ENCODE measurements around the gene NOL7. TPM values are rescaled to one million over a fixed set of nuclear protein-coding genes. Genes with fewer than 3 reads are reported as not detected.
A peak's percentile ranks its signal among the peaks of the same experiment; 100 is the strongest.

The NOL7 gene
- total and polyA plus RNA-seq, 12 donors: 42.4 to 111 (median 69.7) TPM

- no peak for TF ChIP-seq POLR2A (IDR thresholded peaks at IDR 0.05)
- no peak for TF ChIP-seq CTCF (IDR thresholded peaks at IDR 0.05)
- no peak overlapping the region for H3K4me3 ChIP-seq
- peaks cover 0 to 6% of the 10 kb centered on the region in 2 donors for H3K4me1 ChIP-seq (replicated peaks in 1 of 2)
- H3K36me3 ChIP-seq (replicated peaks in 1 of 2): no peaks in the 10 kb centered on the region
- intact Hi-C loops (cut with DNase I): no loop called here
- H3K27me3 ChIP-seq: peaks cover 12% of the 10 kb centered on the region
- H3K9me3 ChIP-seq (replicated peaks in 1 of 3): no peaks in the 10 kb centered on the region
- DNase-seq: no peak
- 82 to 89% (median 84%) methylated on average over 5 of the region's 5 CpGs for WGBS, 4 donors
- H3K27ac ChIP-seq: no peak overlapping the region
These were observed 46.2 kb upstream of the NOL7 start for GRCh38 chr6:13568970-13569369.

GRCh38 chr6:13572240-13572639 lies 42.9 kb upstream of the NOL7 start:
- TF ChIP-seq POLR2A (IDR thresholded peaks at IDR 0.05) (no peak), CTCF (IDR thresholded peaks at IDR 0.05) (no peak)
- intact Hi-C loops (cut with DNase I): no loop called here

GRCh38 chr6:13572951-13573654 lies 42.0 kb upstream of the NOL7 start:
- Histone ChIP-seq H3K4me1 (replicated peaks in 1 of 2) (peaks cover 0 to 6% of the 10 kb centered on the region in 2 donors), H3K9me3 (replicated peaks in 1 of 3) (no peaks in the 10 kb centered on the region), H3K27ac (peak overlapping the region in 3 of 5 donors; percentile 93 to 95 (median 94)), H3K36me3 (replicated peaks in 1 of 2) (no peaks in the 10 kb centered on the region), H3K4me3 (peak overlapping the region in 1 of 4 donors; percentile 92), H3K27me3 (no peaks in the 10 kb centered on the region)
- DNase-seq: no peak
- intact Hi-C loops (cut with DNase I): no loop called here
- no peak for TF ChIP-seq CTCF (IDR thresholded peaks at IDR 0.05)
- 89 to 90% (median 89%) methylated on average over 16 of the region's 16 CpGs for WGBS, 4 donors

More at GRCh38 chr6:13572240-13572639, 42.9 kb upstream of the NOL7 start:
- WGBS, 4 donors: 79 to 82% (median 80%) methylated on average over 7 of the region's 7 CpGs
- H3K4me3 ChIP-seq: no peak overlapping the region
- H3K27ac ChIP-seq: no peak overlapping the region
- H3K4me1 ChIP-seq (replicated peaks in 1 of 2): peaks cover 0 to 6% of the 10 kb centered on the region in 2 donors
- H3K27me3 ChIP-seq: no peaks in the 10 kb centered on the region
- no peak for DNase-seq
- no peaks in the 10 kb centered on the region for H3K36me3 ChIP-seq (replicated peaks in 1 of 2)
- H3K9me3 ChIP-seq (replicated peaks in 1 of 3): no peaks in the 10 kb centered on the region

GRCh38 chr6:13573669-13574110 lies 41.4 kb upstream of the NOL7 start:
- Histone ChIP-seq H3K36me3 (replicated peaks in 1 of 2) (no peaks in the 10 kb centered on the region), H3K27ac (peak overlapping the region in 4 of 5 donors; percentile 93 to 96 (median 94)), H3K9me3 (replicated peaks in 1 of 3) (no peaks in the 10 kb centered on the region), H3K4me1 (replicated peaks in 1 of 2) (peaks cover 0 to 6% of the 10 kb centered on the region in 2 donors), H3K27me3 (no peaks in the 10 kb centered on the region), H3K4me3 (peak overlapping the region in 3 of 4 donors; percentile 4 to 92 (median 83))
- intact Hi-C loops (cut with DNase I): no loop called here
- DNase-seq: peak; percentile 44 to 80 (median 65)
- no peak for TF ChIP-seq CTCF (IDR thresholded peaks at IDR 0.05)
- TF ChIP-seq POLR2A (IDR thresholded peaks at IDR 0.05): no peak
- WGBS, 4 donors: 2 to 11% (median 3%) methylated on average over 6 to 14 of the region's 14 CpGs
